Measurements from ENCODE around the gene GBE1.
"Not testable (repeated sequence)": the region's sequence is repeated elsewhere in the genome, so short reads cannot be mapped to it uniquely, and the experiment has no call there.

GBE1 gene

DNA sequence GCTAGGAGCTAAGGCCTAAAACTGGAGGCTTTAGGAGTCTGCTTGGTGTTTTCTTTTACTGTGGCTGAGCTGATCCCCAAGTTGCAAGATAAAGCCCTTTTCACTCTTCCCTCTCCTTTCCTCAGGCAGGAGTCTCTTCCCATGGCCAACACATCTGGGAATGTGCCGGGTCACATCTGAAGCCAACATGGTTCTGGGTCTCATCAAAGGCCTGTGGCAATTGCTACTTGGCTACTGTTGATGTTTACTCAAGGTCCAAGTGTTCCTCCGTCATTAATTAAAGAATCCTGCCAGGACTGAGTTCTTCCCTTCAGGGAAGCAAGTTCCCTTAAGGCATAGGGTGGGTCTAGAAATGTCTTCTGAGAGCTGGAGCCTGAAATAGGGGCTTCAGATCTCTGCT, 230.2 kb downstream of the GBE1 start:
- DNase-seq (ENCODE audit: low spot score): no peak

DNA sequence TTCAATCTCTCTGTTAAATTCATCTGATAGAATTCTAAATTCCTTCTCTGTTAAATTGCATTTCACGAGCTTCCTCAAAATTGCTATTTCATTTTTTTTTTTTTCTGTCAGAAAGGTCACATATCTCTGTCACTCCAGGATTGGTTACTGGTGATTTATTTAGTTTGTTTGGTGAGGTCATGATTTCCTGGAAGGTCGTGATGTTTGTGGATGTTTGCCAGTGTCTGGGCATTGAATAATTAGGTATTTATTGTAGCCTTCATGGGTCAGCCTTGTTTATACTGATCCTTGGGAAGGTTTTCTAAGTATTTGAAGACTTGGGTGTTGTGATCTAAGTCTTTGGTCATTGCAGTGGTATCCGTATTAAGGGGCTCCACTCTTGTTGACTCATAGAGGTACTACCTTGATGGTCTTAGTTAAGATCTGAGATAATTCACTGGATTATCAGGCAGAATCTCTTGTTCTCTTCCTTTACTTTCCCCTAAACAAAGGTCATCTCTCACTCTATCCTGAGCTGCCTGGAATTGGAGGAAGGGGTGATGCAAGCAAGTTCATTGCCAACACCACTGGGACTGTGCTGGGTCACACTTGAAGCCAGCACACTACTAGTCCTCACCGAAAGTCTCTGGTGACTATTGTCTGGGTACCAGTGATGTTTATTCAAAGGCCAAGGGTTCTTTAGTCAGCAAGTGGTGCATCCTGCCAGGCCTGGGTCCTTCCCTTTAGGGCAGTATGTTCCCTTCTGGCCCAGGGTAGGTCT, 231.1 kb downstream of the GBE1 start:
- no peak for DNase-seq (ENCODE audit: low spot score)

DNA sequence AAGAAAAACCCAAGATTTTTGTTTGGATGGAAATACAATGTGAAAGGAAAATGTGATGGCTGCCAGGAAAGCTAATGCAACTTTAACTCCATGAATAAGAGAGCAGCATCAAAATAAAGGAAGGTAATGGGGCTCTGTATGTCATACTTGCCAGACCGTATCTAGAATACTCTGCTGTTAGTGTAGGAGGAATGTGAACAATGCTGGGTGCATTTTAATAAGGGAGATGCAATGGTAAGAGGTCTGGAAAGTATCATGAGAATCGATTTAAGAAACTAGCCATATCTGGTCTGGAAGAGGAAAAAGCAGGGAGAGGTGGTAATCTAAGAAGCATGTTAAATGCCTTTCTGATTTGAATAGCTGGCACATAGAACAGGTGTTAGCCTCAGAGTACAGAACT, 239.6 kb downstream of the GBE1 start:
- DNase-seq (ENCODE audit: low spot score): no peak

DNA sequence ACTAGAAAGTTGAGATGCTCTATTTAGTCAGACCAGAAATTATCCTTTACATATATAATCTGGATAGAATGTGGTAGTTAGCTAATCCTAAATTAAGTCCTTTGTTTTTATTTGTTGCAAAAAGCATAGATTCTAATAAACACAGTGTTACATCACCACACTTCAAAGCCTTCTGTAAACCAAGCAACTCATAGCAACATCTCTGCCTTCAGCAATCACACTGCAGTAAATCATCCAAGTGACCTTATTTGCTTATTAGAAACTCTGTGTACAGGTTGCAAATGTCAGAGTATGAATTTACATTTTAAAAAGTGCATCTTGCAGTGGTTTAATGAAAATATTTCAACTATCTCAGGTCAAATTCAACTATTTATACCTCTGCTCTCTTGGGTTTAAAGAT, 242.5 kb downstream of the GBE1 start:
- DNase-seq (ENCODE audit: low spot score): no peak

DNA sequence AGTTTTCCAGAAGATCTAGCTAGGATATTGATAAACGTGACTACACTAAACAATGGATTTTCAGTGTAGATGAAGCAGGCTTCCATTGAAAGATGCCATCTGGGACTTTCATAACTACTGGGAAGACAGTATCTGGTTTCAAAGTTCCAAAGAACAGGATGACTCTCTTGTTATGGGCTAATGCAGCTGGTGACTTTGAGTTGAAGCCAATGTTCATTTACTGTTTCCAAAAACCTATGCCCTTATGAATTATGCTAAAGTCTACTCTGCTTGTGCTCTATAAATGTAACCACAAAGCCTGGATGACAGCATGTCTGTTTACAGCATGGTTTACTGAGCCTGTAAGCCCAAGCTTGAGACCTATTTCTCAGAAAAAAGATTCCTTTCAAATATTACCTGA, 245.4 kb downstream of the GBE1 start:
- DNase-seq (ENCODE audit: low spot score): no peak

DNA sequence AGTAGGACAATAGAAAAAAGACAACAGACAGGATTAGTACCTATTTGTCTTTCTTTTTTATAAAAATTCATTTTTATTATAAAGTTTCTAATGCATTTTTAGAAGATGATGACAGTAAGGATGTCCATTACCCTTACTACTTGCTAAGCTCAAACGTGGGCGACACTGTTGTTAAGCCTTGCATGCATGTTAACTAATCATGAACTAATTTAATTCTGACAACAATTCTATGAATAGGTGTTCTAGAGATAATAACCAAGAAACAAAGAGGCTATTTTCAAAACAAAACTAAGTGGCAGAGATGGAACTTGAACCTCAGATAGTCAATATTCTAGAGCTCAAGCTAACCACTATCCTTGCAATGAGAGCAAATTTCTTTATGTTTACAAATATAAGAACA, 247.9 kb downstream of the GBE1 start:
- no peak for DNase-seq (ENCODE audit: low spot score)

DNA sequence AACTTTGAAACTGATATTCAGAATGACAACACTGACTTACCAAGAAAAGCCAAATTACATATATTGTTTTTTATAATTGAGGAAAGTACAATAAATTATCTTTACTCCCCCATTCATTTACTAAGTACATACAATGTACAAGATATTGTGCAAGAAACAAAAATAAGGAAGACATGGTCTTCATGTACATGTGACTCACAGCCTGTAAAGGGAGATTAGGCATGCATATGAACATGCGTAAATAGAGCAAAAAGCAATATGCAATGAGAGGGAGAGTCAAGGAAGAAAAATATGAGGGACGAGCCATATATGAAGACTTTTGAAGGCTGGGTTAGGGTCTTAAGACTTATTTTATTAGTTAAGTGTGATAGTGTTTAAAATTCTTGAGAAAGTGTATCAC, 258.4 kb downstream of the GBE1 start:
- no peak for DNase-seq (ENCODE audit: low spot score)

DNA sequence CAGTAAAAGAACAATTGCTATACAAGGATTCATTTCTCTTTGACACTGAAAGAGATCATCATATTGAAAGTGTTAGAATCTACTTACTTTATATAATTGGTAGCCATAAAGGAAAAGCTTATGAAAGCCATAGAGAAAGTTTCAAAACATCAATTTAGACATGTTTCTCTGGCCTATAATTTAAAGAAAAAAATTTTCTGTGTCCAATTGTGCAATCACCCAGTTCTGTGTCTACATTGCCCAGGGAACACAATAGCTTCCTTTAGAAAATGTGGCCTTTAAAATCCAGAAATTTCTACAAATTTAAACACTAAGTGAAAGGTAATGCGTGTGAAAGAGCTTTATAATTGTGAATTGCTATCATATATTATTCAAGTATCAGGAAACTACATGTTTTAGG, 259.2 kb downstream of the GBE1 start:
- DNase-seq (ENCODE audit: low spot score): no peak

DNA sequence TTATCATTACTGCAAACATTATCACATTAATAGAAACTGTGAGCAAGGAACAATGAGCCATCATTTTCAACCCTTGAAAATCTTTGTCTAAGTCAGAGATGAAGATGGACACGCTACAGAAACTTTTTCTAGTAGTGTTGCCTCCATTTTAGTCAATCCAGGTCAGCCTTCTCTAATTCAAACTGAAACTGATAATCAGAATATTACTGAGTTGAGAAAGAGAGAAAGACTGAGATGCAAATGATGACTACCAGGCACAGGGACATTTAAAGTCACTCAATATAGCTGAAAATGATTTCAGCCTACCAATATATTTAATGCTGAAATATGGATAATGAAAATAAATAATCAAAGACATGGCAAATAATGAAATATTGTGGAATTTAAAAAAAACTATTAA, 261.4 kb downstream of the GBE1 start:
- DNase-seq (ENCODE audit: low spot score): no peak

DNA sequence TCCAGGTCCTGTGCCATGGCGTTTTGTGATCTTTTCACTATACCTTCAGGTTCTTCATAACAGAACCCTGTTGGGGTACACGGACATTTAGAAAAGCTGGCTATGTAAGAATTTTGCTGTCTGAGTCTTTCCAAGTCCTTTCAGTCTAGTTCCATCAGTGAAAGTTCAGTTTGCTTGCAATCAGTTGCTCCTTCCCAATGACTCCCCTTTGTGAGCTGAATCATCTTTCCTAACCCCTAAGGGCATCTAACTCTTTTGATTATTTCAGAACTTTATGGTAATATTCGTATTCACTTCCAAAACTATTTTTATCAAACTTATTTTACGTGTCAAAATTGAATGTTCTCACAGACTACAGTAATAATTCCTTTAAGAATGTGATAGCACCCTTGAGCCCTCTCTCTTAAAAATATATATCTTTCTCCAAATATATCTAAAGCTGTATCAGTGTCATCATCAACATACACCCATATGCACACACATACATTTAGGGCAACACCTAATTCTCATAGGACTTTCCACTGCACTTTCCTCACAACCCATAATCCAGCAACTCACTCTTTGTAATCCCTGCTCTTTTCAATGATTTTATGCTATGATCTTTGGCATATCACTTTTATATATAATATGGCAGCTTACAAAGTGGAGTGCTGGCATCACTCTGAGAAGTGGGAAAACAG, 263.7 kb downstream of the GBE1 start:
- no peak for DNase-seq (ENCODE audit: low spot score)

DNA sequence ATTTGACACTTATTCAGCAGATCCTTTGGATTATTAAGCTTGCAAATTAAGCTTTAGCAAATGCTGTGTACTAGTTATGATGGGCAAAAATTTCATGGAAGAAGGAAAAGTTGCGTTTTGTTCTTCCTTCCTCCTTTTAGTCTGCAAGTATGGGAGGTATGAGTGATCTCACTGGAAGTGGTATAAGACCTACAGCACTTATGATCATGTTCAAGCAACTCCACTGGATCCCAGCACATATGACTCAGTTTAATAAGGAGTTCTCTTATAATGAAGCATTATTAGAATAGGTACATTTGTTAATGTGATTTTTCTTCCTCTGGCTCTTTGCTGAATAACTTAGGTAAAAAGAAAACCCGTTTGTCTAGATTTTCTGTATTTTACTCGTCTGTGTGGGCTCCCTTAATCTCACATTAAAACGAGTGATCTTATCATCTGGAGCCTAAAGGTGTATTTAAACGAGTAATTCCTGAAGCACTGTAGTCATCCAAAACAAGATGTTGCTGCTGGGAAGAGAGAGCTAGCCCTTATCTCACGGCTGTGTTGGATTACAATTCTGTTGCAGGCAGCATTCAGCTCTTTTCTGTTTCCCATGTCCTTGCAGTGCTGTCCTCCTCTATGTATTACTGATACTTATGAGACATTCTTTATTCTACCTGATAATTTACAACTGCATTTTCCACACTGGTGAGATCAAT, 264.9 kb downstream of the GBE1 start:
- DNase-seq (ENCODE audit: low spot score): no peak

DNA sequence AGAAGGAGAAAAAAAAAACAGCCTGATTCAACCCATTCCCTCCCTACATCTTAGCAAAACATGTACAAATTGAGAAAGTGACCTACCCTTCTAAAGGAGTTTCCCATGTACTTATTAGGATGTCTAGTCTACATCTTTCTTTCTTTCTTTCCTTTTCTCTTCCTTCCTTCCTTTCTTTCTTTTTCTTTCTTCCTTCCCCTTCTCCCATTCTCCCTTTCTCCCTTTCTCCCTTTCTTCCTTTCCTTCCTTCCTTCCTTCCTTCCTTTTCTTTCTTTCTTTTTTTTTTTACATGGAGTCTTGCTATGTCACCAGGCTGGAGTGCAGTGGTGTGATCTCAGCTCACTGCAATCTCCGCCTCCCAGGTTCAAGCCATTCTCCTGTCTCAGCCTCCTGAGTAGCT, 269.0 kb downstream of the GBE1 start:
- not testable (repeated sequence) for DNase-seq (ENCODE audit: low spot score)

DNA sequence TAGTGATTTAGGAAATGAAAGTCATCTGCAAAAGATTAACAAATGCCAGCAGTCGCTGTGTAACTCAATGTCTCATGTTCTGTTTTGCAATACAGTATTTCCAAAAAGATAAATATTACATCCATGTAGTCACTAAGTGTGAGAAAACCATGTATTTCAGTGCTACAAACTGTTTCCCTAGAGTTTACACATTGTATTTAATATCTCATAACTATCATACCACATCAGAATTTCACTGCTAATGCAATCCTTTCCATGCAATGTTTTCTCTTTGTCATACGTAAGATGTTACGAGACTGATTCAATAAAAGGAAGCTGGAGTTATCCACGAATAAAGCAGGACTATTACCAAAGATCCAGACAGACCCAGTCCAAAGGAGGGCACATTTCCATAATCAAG, 269.4 kb downstream of the GBE1 start:
- no peak for DNase-seq (ENCODE audit: low spot score)

DNA sequence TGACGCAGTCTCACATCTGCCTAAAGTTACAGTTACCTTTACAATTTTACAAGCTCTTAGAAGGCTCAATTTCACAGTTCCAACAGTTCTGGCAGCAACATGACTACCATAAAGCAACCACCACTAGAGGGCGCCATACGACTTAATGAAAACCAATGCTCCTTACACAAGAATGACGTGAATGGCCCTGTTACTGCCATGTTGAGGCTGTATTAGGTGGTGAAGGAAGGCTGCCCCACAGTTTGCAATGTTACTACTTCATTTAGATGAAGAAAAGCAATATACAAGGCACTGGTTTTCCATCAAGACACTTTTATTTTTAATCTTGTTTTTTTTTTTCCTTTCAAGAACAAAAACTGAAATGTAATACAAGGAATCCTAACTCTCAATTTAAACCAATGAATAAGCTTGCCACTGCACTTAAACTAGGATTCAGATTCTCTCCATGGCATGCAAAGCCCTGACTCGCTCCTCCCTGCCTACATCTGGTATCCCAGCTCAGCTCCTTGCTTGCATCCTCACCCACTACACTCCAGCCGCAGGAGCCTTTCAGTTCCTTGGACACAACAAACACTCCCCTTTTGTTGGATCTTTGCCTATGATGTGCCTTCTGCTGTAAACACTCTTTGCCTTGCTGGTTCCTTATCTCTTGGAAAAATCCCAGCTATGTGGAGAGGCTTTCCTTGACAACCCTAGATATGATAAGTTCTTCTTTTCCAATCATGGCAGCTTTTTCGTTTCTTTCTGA, 270.7 kb downstream of the GBE1 start:
- DNase-seq (ENCODE audit: low spot score): peak; percentile 79

DNA sequence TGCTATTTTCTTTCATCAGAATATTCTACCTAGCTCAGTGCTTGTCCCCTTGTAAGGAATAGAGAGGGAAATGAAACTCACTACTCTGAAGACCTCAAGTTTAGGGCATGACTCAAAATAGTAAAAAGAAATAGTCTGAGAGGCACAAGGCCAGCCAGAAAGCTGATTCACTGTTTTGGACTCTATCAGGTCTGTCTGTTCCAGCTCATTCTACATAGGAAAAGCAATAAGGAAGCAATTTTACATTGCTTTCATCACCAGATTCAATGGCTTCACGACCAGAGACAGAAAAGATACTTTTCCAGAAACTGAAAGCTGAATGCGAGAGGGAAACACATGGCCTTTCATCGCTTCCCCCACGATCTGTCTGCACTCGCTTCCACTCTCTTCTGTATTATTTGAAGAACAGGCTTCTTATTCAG, 276.0 kb downstream of the GBE1 start:
- no peak for DNase-seq (ENCODE audit: low spot score)

DNA sequence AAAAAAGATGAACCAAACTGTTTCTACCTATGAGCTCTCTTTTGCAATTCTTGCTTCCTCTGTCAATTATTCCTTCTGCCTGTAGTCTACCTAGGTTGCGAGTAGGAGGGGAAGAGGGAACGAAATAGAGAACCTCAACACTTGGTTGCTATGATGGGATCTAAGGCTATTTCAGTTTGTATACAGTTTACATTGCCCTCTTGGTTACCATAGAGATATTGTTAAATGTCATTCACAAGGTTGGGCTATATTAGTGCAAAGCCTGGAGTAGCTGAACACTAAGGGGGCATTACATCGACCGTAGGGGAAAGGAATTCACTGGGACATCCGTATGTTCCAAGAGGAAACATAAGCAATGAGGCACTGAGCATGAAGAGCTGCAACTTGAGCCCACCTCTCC, 276.9 kb downstream of the GBE1 start:
- DNase-seq (ENCODE audit: low spot score): no peak

DNA sequence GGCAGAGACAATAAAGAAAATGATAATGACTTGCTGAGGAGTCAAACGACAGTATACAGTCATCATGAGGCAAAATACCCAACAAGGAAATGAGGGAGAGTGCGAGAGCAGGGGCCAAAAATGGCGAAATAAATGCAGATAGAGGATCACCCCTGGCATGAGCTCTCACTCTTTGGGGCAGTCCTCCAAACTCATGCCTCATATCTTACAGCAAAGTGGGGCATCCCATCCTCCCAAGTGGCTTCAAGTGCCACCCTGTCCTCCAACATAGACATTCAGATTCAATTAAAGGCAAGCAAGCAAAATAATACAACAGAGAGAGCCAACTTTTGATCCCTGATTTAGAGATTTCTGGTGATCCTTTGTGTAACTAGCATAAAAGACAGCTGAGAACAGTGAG, 278.4 kb downstream of the GBE1 start:
- DNase-seq (ENCODE audit: low spot score): no peak

DNA sequence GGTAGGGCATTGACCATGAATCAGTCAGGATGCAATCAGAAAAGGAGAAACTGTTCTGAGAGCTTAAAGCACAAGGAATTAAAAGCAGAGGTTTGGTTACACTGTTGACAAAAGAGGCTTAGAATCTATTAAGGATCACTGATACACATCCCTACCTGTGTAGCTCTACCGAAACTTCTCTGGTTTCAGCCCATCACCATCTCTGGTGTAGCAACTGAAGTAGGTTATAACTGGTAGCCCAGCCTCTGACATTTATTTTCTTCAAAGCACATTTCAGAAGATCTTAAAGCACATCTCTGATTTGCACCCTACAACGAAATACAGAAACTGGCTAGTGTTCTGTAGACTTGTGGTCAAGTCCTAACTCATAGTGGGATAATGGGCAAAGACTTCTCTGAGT, 283.7 kb downstream of the GBE1 start:
- no peak for DNase-seq (ENCODE audit: low spot score)

DNA sequence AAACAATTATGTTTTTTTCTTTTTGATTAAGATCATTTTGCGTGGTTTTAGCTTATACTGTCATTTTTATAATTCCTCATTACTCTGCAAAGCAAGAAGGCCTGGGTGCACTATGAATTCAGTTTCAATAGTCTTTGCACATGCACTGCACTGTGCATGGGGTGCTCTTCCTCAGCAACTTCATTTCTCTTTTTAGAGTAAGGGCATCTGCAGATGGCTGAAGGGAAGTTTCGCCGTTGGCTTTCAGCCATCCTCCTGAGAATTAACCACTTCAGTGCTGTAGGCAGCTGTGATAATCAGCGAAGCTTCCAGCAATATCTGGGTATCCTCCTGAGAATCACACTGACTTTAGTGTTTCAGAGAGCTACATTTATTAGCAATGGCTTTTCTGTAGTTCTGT, 284.8 kb downstream of the GBE1 start:
- no peak for DNase-seq (ENCODE audit: low spot score)

DNA sequence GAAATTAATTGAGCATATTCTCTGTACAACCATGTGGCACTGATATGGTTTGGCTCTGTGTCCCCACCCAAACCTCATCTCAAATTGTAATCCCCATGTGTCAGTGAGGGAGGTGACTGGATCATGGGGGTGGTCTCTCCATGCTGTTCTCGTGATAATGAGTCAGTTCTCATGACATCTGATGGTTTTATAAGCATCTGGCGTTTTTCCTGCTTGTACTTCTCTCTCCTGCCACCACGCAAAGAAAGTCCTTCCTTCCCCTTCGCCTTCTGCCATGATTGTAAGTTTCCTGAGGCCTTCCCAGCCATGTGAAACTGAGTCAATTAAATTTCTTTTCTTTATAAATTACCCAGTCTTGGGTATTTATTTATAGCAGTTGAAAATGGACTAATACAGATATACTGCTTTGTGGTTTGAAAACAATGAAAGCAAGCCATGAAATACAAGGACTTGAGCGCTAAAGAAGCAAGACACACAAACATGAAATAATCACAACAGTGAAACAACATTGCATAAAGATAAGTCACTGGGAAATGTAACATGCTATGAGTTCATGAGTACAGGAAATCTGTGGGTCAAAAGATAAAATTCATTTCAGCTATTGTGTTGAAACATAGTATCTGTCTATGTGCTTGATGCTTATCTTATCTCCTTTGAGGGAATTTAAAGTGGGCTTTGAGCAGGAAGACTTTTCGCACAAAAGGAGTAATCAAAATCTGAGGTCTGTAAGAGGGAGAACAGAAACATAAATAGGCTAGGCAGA, 288.7 kb downstream of the GBE1 start:
- no peak for DNase-seq (ENCODE audit: low spot score)

DNA sequence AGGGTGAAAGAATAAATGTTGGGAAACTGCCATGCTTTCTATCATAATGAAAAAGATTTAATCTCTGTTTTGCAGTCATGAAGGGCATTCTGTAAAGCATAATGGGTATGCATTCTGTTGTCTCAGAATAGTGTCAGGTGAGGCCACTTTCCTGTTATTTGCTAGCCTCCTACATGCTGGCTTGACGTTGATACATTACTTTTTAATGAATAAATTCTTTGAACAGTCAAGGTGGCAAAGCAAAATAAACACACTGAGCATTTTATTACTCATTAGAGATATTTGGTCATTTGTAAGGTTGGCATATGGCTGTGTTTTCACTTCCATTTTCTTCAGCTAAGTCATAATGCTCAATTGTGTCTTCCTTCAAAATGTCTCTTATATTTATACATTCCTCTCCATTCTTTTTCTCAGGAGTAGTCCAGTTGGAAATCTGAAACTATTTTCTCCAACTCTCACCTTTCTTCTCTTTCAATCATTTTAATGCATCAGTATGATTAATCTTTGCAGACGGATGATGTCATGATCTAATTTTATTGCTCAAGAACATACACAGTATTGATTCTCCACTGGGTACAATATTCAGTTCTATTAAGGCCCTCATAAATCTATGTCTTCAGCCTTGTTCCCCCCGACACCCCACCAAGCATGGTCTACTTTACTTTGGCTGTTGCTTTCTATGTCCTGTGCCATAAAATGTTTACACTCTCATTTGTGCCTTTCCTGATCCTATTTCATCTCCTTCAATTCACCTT, 290.7 kb downstream of the GBE1 start:
- DNase-seq (ENCODE audit: low spot score): no peak

Measured in hematopoietic multipotent progenitor cell treated with erythropoietin and hydrocortisone succinate and interleukin-3 and kit ligand, for 15 days (in vitro differentiated cells).